HG03342 (cell line): Measurements from ENCODE around the gene MECP2.

Source experiments
- ATAC-seq: cut with Tn5 transposase; IDR thresholded peaks from one replicate; pipeline ENCODE4 v1.9.1; 2021; ENCODE audit warnings: mild to moderate bottlenecking, moderate library complexity; ENCODE audit not compliant: unreplicated experiment

MECP2 gene

GRCh38 chrX:153972368-153973126, 125.0 kb downstream of the MECP2 start, which contains the start of gene TMEM187:
TMEM187 (plus strand) TSS chrX:153972754; CDS start chrX:153982063, 9,309 bp downstream.
- ATAC-seq: peak; percentile 44
